GM21447 (cell line): ENCODE data around the gene AKAP13.
"Not testable (repeated sequence)": the region's sequence is repeated elsewhere in the genome, so short reads cannot be mapped to it uniquely, and the experiment has no call there.

ENCODE experiments used
- ATAC-seq: cut with Tn5 transposase; IDR thresholded peaks from one replicate; pipeline ENCODE4 v1.9.1; 2021; ENCODE audit not compliant: unreplicated experiment

The AKAP13 gene

GRCh38 chr15:85777250-85778106, 397.1 kb downstream of the AKAP13 start:
- ATAC-seq = no peak

- ATAC-seq = no peak
Observed at GRCh38 chr15:85778107-85778776, 397.8 kb downstream of the AKAP13 start.

GRCh38 chr15:85779249-85779648, 398.8 kb downstream of the AKAP13 start:
- no peak for ATAC-seq

GRCh38 chr15:85780225-85780985, 400.0 kb downstream of the AKAP13 start:
- ATAC-seq = no peak

GRCh38 chr15:85781099-85781498, 400.7 kb downstream of the AKAP13 start:
- ATAC-seq = no peak

- ATAC-seq = no peak
Observed at GRCh38 chr15:85782064-85782463, 401.7 kb downstream of the AKAP13 start.

GRCh38 chr15:85785887-85786780, 405.7 kb downstream of the AKAP13 start:
- no peak for ATAC-seq

- ATAC-seq = no peak
Observed at GRCh38 chr15:85786781-85787114, 406.3 kb downstream of the AKAP13 start.

- no peak for ATAC-seq
Observed at GRCh38 chr15:85788771-85789495, 408.5 kb downstream of the AKAP13 start.

- ATAC-seq = no peak
Observed at GRCh38 chr15:85789496-85789875, 409.1 kb downstream of the AKAP13 start.

GRCh38 chr15:85792102-85792731, 411.8 kb downstream of the AKAP13 start:
- no peak for ATAC-seq

- no peak for ATAC-seq
Observed at GRCh38 chr15:85792912-85793590, 412.6 kb downstream of the AKAP13 start.

GRCh38 chr15:85793641-85794597, 413.5 kb downstream of the AKAP13 start:
- ATAC-seq = peak; percentile 41

- ATAC-seq = peak; percentile 98
Observed at GRCh38 chr15:85794598-85795336, 414.4 kb downstream of the AKAP13 start, which contains the start of gene KLHL25. Gene KLHL25 (minus strand): TSS chr15:85794925. CDS start chr15:85769810, 25,115 bp downstream.

GRCh38 chr15:85795337-85796305, 415.2 kb downstream of the AKAP13 start:
- ATAC-seq = no peak

GRCh38 chr15:85796371-85796770, 416.0 kb downstream of the AKAP13 start:
- not testable (repeated sequence) for ATAC-seq
